Measurements from ENCODE around the gene CDKN2A. TPM values are rescaled to one million over a fixed set of nuclear protein-coding genes. Genes with fewer than 3 reads are reported as not detected.

Gene CDKN2A
- total RNA-seq (2014; rRNA removed) (273 and 293 TPM in 2 replicates), Bru-seq, nascent RNA (percentile 97 among the genes with signal in this experiment), BruChase-seq, experiment 1, labeled RNA remaining after a 6-hour chase (percentile 73 among the genes with signal in this experiment), BruChase-seq, experiment 2, labeled RNA remaining after a 2-hour chase (percentile 94 among the genes with signal in this experiment)
- long read RNA-seq, transcript CDKN2A-209 (3 exons, 926 nt) = minor isoform, 5 of 327 reads
- long read RNA-seq, transcript CDKN2A-212 (2 exons, 678 nt) = minor isoform, 18 of 327 reads
- long read RNA-seq, transcript CDKN2A-214 (3 exons, 1,283 nt) = major isoform, 269 of 327 reads
- long read RNA-seq, partial matches to known transcripts = 4 of 327 reads
- long read RNA-seq, other reads (novel, unspliced or antisense) = 31 of 327 reads

DNA sequence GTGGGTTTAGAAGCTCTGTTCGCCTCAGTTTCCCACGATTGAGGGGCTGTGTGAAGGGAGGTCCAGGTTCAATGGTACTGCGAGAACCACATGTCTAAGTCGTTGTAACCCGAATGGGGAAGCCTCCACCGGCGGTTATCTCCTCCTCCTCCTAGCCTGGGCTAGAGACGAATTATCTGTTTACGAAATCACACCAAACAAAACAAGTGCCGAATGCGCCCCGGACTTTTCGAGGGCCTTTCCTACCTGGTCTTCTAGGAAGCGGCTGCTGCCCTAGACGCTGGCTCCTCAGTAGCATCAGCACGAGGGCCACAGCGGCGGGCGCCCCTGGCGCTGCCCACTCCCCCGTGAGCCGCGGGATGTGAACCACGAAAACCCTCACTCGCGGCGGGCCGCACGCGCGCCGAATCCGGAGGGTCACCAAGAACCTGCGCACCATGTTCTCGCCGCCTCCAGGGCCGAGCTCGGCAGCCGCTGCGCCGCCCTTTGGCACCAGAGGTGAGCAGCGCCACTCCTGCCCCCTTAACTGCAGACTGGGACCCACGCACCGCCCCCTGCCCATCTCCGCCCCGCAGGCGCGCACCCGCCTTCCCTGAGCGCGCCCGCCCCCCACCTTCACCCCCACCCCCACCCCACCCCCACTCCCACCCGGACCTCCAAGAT, at the start of gene CDKN2A:
CDKN2A (minus strand) TSS at position 500 of the 663 bp plus-strand sequence.
- POLR2A ChIA-PET (ENCODE audit: unreplicated experiment) = interaction anchor here (1.0 kb wide), 1 partner anchor 92 kb away, joined by 3 read pairs; no protein-coding TSS in a partner anchor
- H3K79me2 ChIP-seq (ENCODE audit: low read length) = peaks cover 93% of the 10 kb centered on the region
- DNase-seq = peak; percentile 39

GRCh38 chr9:22043928-22044327, 49.7 kb upstream of the CDKN2A start:
- no peak overlapping the region for H3K4me3 ChIP-seq (ENCODE audit: low read length)
- H3K79me2 ChIP-seq (ENCODE audit: low read length) = no peaks in the 10 kb centered on the region
- H2AFZ ChIP-seq (ENCODE audit: low read length) = no peak overlapping the region
- no peaks in the 10 kb centered on the region for H4K20me1 ChIP-seq (ENCODE audit: low read length)
- DNase-seq = no peak
- no peaks in the 10 kb centered on the region for H3K27me3 ChIP-seq (ENCODE audit: low read length)
- H3K27ac ChIP-seq (ENCODE audit: low read length) = peak overlapping the region; percentile 62
- H3K9me3 ChIP-seq (ENCODE audit: low read length) = no peaks in the 10 kb centered on the region
- peak overlapping the region; percentile 36; the same call in 1 of the 2 replicates for H3K9ac ChIP-seq (ENCODE audit: low read length)
- H3K4me2 ChIP-seq (ENCODE audit: low read length) = 0 out of 2 replicates have a peak overlapping the region, but pooled peaks have one; percentile 4
- no peaks in the 10 kb centered on the region for H3K9me2 ChIP-seq (replicated peaks; ENCODE audit: low read length)
- TF ChIP-seq EZH2phosphoT487 (IDR thresholded peaks at IDR 0.05; ENCODE audit: borderline replicate concordance, low read length) = no peak
- ATAC-seq = no peak
- POLR2A ChIA-PET (ENCODE audit: unreplicated experiment) = no interaction called here
- CTCF ChIA-PET = no interaction called here
- peaks cover 62% of the 10 kb centered on the region for H3K4me1 ChIP-seq (ENCODE audit: insufficient read depth, low read length)
- intact Hi-C loops (cut with micrococcal nuclease) = loop anchor here (2.0 to 5.0 kb wide), 4 partner anchors 37 to 198 kb away; partner anchors contain the start of gene CDKN2B
- no peaks in the 10 kb centered on the region for H3K36me3 ChIP-seq (ENCODE audit: low read depth, low read length)
- no TSS peak for BruUV-seq (replicated peaks)
- H3F3A ChIP-seq (ENCODE audit: low read length, unreplicated experiment) = peaks cover 7% of the 10 kb centered on the region

More for the DNA sequence above, at the start of gene CDKN2A:
- no peaks in the 10 kb centered on the region for H3K27me3 ChIP-seq (ENCODE audit: low read length)
- H2AFZ ChIP-seq (ENCODE audit: low read length) = peak within 1 kb of the TSS; percentile 79
- no TSS peak for BruUV-seq (replicated peaks)
- H3K9ac ChIP-seq (ENCODE audit: low read length) = peak within 1 kb of the TSS; percentile 99
- peak within 1 kb of the TSS; percentile 89 for H3K27ac ChIP-seq (ENCODE audit: low read length)
- peak within 1 kb of the TSS; percentile 98 for H3K4me2 ChIP-seq (ENCODE audit: low read length)
- ATAC-seq = peak; percentile 60
- no peaks in the 10 kb centered on the region for H3K9me3 ChIP-seq (ENCODE audit: low read length)
- no peaks in the 10 kb centered on the region for H3K9me2 ChIP-seq (replicated peaks; ENCODE audit: low read length)
- no peaks in the 10 kb centered on the region for H3F3A ChIP-seq (ENCODE audit: low read length, unreplicated experiment)
- H4K20me1 ChIP-seq (ENCODE audit: low read length) = 0 out of 2 replicates have a peak, but pooled peaks cover 4% of the 10 kb centered on the region
- intact Hi-C loops (cut with micrococcal nuclease) = loop anchor here (5.0 to 10.0 kb wide), 2 partner anchors 162 to 451 kb away; partner anchors contain the start of gene DMRTA1
- peak within 1 kb of the TSS; percentile 96 for H3K4me3 ChIP-seq (ENCODE audit: low read length)
- H3K4me1 ChIP-seq (ENCODE audit: insufficient read depth, low read length) = peaks cover 31% of the 10 kb centered on the region
- CTCF ChIA-PET = interaction anchor here (0.7 kb wide), 1 partner anchor 12 kb away, joined by 3 read pairs; no protein-coding TSS in a partner anchor
- TF ChIP-seq EZH2 (IDR thresholded peaks at IDR 0.05; ENCODE audit: low read length, unreplicated experiment) = no peak
- no peak for TF ChIP-seq CTCF (conservative IDR thresholded peaks at IDR 0.05; ENCODE audit: low read depth, low read length)
- no peak for TF ChIP-seq EZH2phosphoT487 (IDR thresholded peaks at IDR 0.05; ENCODE audit: borderline replicate concordance, low read length)
- peaks cover 8% of the 10 kb centered on the region for H3K36me3 ChIP-seq (ENCODE audit: low read depth, low read length)

DNA sequence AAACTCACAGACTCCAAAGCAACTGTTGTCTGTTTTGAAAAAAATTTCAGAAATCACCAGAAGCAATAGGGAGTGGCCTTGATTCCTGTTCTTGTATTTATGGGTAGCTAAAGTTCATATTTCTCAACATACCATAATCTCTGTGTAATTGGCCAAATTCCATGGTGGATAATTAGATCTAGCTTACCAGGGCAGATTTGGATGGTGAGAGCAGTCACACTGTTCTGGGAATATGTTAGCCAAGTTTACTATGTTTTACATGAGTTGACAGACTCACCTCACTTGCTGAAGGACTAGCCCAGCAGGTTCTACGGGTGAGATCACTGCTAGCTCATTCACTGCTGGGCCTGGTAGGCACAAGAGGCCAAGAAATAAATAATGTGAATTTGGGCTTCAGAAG, 47.6 kb upstream of the CDKN2A start:
- H3K27me3 ChIP-seq (ENCODE audit: low read length) = no peaks in the 10 kb centered on the region
- TF ChIP-seq EZH2 (IDR thresholded peaks at IDR 0.05; ENCODE audit: low read length, unreplicated experiment) (no peak), CTCF (conservative IDR thresholded peaks at IDR 0.05; ENCODE audit: low read depth, low read length) (no peak), EZH2phosphoT487 (IDR thresholded peaks at IDR 0.05; ENCODE audit: borderline replicate concordance, low read length) (no peak)
- ATAC-seq (peak; percentile 61), DNase-seq (peak; percentile 89)
- peaks cover 7% of the 10 kb centered on the region for H3F3A ChIP-seq (ENCODE audit: low read length, unreplicated experiment)
- H3K4me3 ChIP-seq (ENCODE audit: low read length) = peak overlapping the region; percentile 0; the same call in 1 of the 2 replicates
- intact Hi-C loops (cut with micrococcal nuclease) = loop anchor here (5.0 kb wide), 3 partner anchors 34 to 201 kb away; partner anchors contain the start of gene CDKN2B
- H3K9me3 ChIP-seq (ENCODE audit: low read length) = no peaks in the 10 kb centered on the region
- no peaks in the 10 kb centered on the region for H3K9me2 ChIP-seq (replicated peaks; ENCODE audit: low read length)
- peak overlapping the region; percentile 66 for H3K9ac ChIP-seq (ENCODE audit: low read length)
- POLR2A ChIA-PET (ENCODE audit: unreplicated experiment) = interaction anchor here (0.5 to 1.3 kb wide), 2 partner anchors 8 to 33 kb away, joined by 3 read pairs; partner anchors contain the start of gene CDKN2B
- BruUV-seq (replicated peaks) = no TSS peak
- H4K20me1 ChIP-seq (ENCODE audit: low read length) = no peaks in the 10 kb centered on the region
- CTCF ChIA-PET = interaction anchor here (1.8 kb wide), 1 partner anchor 33 kb away, joined by 7 read pairs; the partner anchor contains the start of gene CDKN2B
- no peak overlapping the region for H2AFZ ChIP-seq (ENCODE audit: low read length)
- peaks cover 79% of the 10 kb centered on the region for H3K4me1 ChIP-seq (ENCODE audit: insufficient read depth, low read length)
- peak overlapping the region; percentile 95 for H3K27ac ChIP-seq (ENCODE audit: low read length)
- peak overlapping the region; percentile 44 for H3K4me2 ChIP-seq (ENCODE audit: low read length)
- no peaks in the 10 kb centered on the region for H3K36me3 ChIP-seq (ENCODE audit: low read depth, low read length)
- H3K79me2 ChIP-seq (ENCODE audit: low read length) = no peaks in the 10 kb centered on the region
